HepG2 (cell line): ENCODE measurements around the gene CHRNB1. TPM values are rescaled to one million over a fixed set of nuclear protein-coding genes. Genes with fewer than 3 reads are reported as not detected.
A peak's percentile ranks its signal among the peaks of the same experiment; 100 is the strongest.

ENCODE experiments used
- BRD4 ChIP-seq: sonication (generic); formaldehyde crosslinking; IDR thresholded peaks from 2 replicates; pipeline ENCODE4 v1.4.0; 2020; ENCODE audit warnings: missing genetic modification reagents
- CC2D1A ChIP-seq: sonication (generic); formaldehyde crosslinking; IDR thresholded peaks from 2 replicates; pipeline ENCODE4 v1.8.1; 2023; ENCODE audit warnings: mild to moderate bottlenecking, missing genetic modification reagents
- CERS6 ChIP-seq: sonication (generic); formaldehyde crosslinking; IDR thresholded peaks from 2 replicates; pipeline ENCODE4 v1.5.0; 2020; ENCODE audit warnings: missing genetic modification reagents
- GTF2F1 ChIP-seq: fragments of 150-350 bp; IDR thresholded peaks from 2 replicates; pipeline ENCODE4 v1.6.1; 2014; ENCODE audit warnings: low read length
- HIVEP1 ChIP-seq: sonication (generic); formaldehyde crosslinking; IDR thresholded peaks from 2 replicates; pipeline ENCODE4 v1.4.0; 2020; ENCODE audit warnings: mild to moderate bottlenecking, missing genetic modification reagents
- ISL2 ChIP-seq: sonication (generic); formaldehyde crosslinking; IDR thresholded peaks from 2 replicates; pipeline ENCODE4 v1.5.0; 2020; ENCODE audit warnings: missing genetic modification reagents
- RFX1 ChIP-seq: fragments of 450-650 bp; IDR thresholded peaks from 2 replicates; pipeline ENCODE4 v1.6.1; 2017
- SRY ChIP-seq: sonication (generic); formaldehyde crosslinking; IDR thresholded peaks from 2 replicates; pipeline ENCODE4 v1.8.0; 2022; ENCODE audit warnings: mild to moderate bottlenecking, missing genetic modification reagents
- TEAD2 ChIP-seq: sonication (generic); formaldehyde crosslinking; IDR thresholded peaks from 2 replicates; pipeline ENCODE4 v1.9.0; 2021; ENCODE audit warnings: missing genetic modification reagents
- ZFP1 ChIP-seq: IDR thresholded peaks from 2 replicates; pipeline ENCODE4 v1.6.1; 2016
- ZMYM3 ChIP-seq: sonication (generic); formaldehyde crosslinking; IDR thresholded peaks from 2 replicates; pipeline ENCODE4 v1.5.1; 2020; ENCODE audit warnings: mild to moderate bottlenecking, missing genetic modification reagents
- ZNF512 ChIP-seq: sonication (generic); formaldehyde crosslinking; IDR thresholded peaks from 2 replicates; pipeline ENCODE4 v1.4.0; 2020; ENCODE audit warnings: mild to moderate bottlenecking, missing genetic modification reagents
- ZNF543 ChIP-seq: sonication (generic); formaldehyde crosslinking; IDR thresholded peaks from 2 replicates; pipeline ENCODE4 v1.4.0; 2020; ENCODE audit warnings: mild to moderate bottlenecking, missing genetic modification reagents
- ZNF569 ChIP-seq: sonication (generic); formaldehyde crosslinking; IDR thresholded peaks from 2 replicates; pipeline ENCODE4 v1.5.0; 2020; ENCODE audit warnings: mild to moderate bottlenecking, missing genetic modification reagents, moderate library complexity, borderline replicate concordance
- ZNF724P ChIP-seq: sonication (generic); formaldehyde crosslinking; IDR thresholded peaks from 2 replicates; pipeline ENCODE4 v1.8.0; 2022; ENCODE audit warnings: missing genetic modification reagents, borderline replicate concordance
- ZSCAN21 ChIP-seq: sonication (generic); formaldehyde crosslinking; IDR thresholded peaks from 2 replicates; pipeline ENCODE4 v1.8.0; 2022; ENCODE audit warnings: mild to moderate bottlenecking, missing genetic modification reagents, moderate library complexity, borderline replicate concordance
- polyA plus RNA-seq, 8 experiments: library from polyadenylated mRNA; depleted of rRNA in 3 of 8; stranded (reverse) in 7 of 8; unstranded in 1 of 8; fragments of >200 nt; fragmentation: Illumina TruSeq in 4 of 8; extraction: Trizol in 4 of 8; gene quantifications; 2 replicates each; pipeline versions ENCODE4 v1.2.1 to v1.2.3, GENCODE V29; 2011 to 2016; ENCODE audit warnings: low read depth in 4 of 8, missing spikeins in 1 of 8, mixed read lengths in 1 of 8; ENCODE audit not compliant: insufficient read depth in 1 of 8
- total RNA-seq, 5 experiments: library from RNA; depleted of rRNA; stranded (reverse); fragments of >200 nt; fragmentation: Illumina TruSeq; extraction: Trizol; gene quantifications; 2 replicates each; pipeline ENCODE4 v1.2.3, GENCODE V29; 2016; ENCODE audit warnings: low read depth in 1 of 5
- TF ChIP-seq, protein P1 (sequence below): sonication (generic); formaldehyde crosslinking; IDR thresholded peaks from 2 replicates; pipeline ENCODE4 v1.4.0; 2020; ENCODE audit warnings: missing genetic modification reagents
- TF ChIP-seq, protein P2 (sequence below): IDR thresholded peaks from 2 replicates; pipeline ENCODE4 v1.6.1; 2018; ENCODE audit warnings: missing genetic modification reagents
- TF ChIP-seq, protein P3 (sequence below): sonication (generic); formaldehyde crosslinking; IDR thresholded peaks from 2 replicates; pipeline ENCODE4 v1.4.0; 2020; ENCODE audit warnings: missing genetic modification reagents

The CHRNB1 gene
- total and polyA plus RNA-seq, 2 of the 13 experiments (the other 11 are each of a cell fraction or from before 2014, with no cell fraction given) = 5.4 to 33.7 TPM

DNA sequence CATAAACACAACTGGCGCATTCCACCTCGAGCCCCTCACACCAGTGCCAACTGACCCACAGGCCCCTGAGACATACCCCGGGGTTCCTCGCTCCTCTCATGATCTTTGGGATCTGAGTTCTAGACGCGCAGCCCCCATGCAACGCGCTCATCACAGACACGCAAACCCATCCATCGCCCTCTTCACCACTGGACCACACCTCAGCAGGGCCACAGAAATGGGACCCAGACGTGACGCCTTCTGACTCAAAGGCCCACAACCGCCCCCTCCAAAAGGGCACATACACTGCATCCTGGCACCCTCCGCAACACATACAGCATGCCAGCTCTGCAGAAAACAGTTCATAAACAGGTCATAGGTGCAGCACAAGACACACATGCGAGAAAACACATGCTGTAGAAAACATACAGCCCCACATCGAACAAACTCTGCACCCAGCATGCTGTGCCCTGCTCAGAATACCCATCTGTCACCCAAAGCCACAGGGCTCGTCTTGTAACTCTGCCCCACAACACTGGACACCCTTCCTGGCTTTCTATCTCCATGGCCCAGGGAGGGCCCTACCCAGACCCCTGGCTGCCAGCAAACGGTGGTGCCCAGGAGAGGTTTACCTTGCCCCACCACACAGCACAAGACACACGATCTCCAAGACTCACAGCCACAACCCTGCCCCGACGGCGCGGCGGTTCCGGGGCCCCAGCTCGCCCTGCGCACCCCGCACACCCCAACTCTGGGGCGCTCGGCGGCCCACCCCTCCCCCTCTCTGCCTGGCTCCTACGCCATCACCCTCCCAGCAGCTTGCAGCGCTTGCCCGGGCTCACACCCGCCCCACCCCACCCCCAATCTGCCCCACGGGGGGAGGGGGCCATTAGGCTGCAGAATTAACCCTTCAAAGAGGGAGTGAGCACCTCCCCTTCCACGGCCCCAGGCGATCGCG, 33.7 kb downstream of the CHRNB1 start (continued):
- TF ChIP-seq ISL2 = no peak
- TF ChIP-seq, protein P1, sequence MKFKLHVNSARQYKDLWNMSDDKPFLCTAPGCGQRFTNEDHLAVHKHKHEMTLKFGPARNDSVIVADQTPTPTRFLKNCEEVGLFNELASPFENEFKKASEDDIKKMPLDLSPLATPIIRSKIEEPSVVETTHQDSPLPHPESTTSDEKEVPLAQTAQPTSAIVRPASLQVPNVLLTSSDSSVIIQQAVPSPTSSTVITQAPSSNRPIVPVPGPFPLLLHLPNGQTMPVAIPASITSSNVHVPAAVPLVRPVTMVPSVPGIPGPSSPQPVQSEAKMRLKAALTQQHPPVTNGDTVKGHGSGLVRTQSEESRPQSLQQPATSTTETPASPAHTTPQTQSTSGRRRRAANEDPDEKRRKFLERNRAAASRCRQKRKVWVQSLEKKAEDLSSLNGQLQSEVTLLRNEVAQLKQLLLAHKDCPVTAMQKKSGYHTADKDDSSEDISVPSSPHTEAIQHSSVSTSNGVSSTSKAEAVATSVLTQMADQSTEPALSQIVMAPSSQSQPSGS = no peak
- no peak for TF ChIP-seq CERS6 (CRISPR knock-in tag)
- no peak for TF ChIP-seq ZNF543 (CRISPR knock-in tag)
- TF ChIP-seq, protein P2, sequence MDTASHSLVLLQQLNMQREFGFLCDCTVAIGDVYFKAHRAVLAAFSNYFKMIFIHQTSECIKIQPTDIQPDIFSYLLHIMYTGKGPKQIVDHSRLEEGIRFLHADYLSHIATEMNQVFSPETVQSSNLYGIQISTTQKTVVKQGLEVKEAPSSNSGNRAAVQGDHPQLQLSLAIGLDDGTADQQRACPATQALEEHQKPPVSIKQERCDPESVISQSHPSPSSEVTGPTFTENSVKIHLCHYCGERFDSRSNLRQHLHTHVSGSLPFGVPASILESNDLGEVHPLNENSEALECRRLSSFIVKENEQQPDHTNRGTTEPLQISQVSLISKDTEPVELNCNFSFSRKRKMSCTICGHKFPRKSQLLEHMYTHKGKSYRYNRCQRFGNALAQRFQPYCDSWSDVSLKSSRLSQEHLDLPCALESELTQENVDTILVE (CRISPR knock-in tag) = no peak
- no peak for TF ChIP-seq ZNF512 (CRISPR knock-in tag)
- TF ChIP-seq, protein P3, sequence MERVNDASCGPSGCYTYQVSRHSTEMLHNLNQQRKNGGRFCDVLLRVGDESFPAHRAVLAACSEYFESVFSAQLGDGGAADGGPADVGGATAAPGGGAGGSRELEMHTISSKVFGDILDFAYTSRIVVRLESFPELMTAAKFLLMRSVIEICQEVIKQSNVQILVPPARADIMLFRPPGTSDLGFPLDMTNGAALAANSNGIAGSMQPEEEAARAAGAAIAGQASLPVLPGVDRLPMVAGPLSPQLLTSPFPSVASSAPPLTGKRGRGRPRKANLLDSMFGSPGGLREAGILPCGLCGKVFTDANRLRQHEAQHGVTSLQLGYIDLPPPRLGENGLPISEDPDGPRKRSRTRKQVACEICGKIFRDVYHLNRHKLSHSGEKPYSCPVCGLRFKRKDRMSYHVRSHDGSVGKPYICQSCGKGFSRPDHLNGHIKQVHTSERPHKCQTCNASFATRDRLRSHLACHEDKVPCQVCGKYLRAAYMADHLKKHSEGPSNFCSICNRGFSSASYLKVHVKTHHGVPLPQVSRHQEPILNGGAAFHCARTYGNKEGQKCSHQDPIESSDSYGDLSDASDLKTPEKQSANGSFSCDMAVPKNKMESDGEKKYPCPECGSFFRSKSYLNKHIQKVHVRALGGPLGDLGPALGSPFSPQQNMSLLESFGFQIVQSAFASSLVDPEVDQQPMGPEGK (CRISPR knock-in tag) = peak; percentile 69; the same call in 1 of the 2 replicates
- no peak for TF ChIP-seq GTF2F1
- TF ChIP-seq HIVEP1 (CRISPR knock-in tag) = no peak
- no peak for TF ChIP-seq CC2D1A (CRISPR knock-in tag)
- TF ChIP-seq TEAD2 (CRISPR knock-in tag) = no peak
- TF ChIP-seq SRY (CRISPR knock-in tag) = no peak
- TF ChIP-seq ZMYM3 (CRISPR knock-in tag) = 0 out of 2 replicates have a peak, but pooled peaks have one; percentile 9
- TF ChIP-seq ZSCAN21 (CRISPR knock-in tag) = 0 out of 2 replicates have a peak, but pooled peaks have one; percentile 35
- no peak for TF ChIP-seq RFX1
- no peak for TF ChIP-seq ZNF569
- no peak for TF ChIP-seq ZNF724P (CRISPR knock-in tag)
- 0 out of 2 replicates have a peak, but pooled peaks have one; percentile 41 for TF ChIP-seq BRD4 (CRISPR knock-in tag)
- no peak for TF ChIP-seq ZFP1
